MM.1S (cell line): Measurements from ENCODE around the gene PRKRA.

Source experiments
- CTCF ChIP-seq: fragments of 300-600 bp; sonication (generic); IDR thresholded peaks from 2 replicates; pipeline ENCODE4 v1.5.1; 2016; ENCODE audit warnings: antibody characterized with exemption, low read length, mixed read lengths
- EZH2 ChIP-seq: fragments of 300-600 bp; sonication (generic); optimal IDR thresholded peaks from 2 replicates; pipeline ENCODE3; 2017; ENCODE audit warnings: low read depth, mild to moderate bottlenecking, antibody characterized with exemption, low read length, mixed read lengths

- no peak for TF ChIP-seq CTCF
- TF ChIP-seq EZH2, result no peak
Measured at GRCh38 chr2:178429336-178429735, 21.6 kb downstream of the PRKRA start.
